Coronary artery (tissue), 2 donors: ENCODE results near the gene NUDT2.
A peak's percentile ranks its signal among the peaks of the same experiment; 100 is the strongest.

Experiments
- DNase-seq: peaks from one replicate; pipeline ENCODE4 v3.0.0-alpha.2; 2017; ENCODE audit warnings: low spot score
- H3K27ac ChIP-seq, 2 donors: fragments of 200-600 bp; sonication (generic); one replicate each; pipeline ENCODE4 v1.5.1; 2016 to 2019
- H3K4me3 ChIP-seq: fragments of 200-600 bp; sonication (generic); 2 replicates; pipeline ENCODE4 v1.5.1; 2016; ENCODE audit warnings: mild to moderate bottlenecking, moderate library complexity
- TF ChIP-seq, protein P1 (sequence below): fragments of 200-600 bp; sonication (generic); IDR thresholded peaks from one replicate; pipeline ENCODE4 v1.5.1; 2019; ENCODE audit warnings: antibody characterized with exemption

Gene NUDT2

DNA sequence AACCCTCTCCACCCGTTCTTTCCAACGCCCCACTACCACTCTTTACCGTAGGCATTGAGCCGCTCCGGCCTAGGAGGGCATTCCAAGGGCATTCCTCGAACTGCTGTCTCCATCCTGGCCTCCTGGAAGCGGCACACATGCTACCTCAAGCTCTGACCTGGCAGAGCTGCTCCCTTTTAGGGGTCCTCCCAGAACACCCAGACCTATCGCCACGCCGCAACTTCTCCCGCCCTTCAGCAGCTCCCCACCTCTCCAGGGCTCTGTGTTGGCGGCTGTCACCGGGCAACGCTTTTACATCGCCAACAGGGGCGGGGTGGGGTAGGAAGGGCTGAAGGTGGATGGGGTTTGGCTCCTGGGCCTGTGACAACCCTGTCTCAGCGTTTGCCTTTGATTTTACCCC lies 52.0 kb downstream of the NUDT2 start:
- H3K27ac ChIP-seq: no peak overlapping the region

DNA sequence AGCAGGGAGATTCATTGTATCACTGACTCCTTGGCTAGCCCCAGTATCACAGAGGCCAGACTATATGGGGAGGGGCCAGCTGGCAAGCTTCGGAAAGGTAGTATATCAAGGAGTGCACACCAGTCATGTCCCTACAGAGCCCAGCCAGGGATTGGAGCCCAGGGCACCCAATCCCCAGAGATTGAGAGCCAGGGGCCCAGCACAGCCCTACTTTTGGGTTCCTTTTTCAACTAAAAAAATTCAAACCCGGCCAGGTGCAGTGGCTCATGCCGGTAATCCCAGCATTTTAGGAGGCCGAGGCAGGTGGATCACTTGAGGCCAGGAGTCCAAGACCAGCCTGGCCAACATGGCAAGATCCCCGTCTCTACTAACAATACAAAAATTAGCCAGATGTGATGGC lies 52.7 kb downstream of the NUDT2 start:
- H3K4me3 ChIP-seq: no peak overlapping the region
- peak; percentile 54 for DNase-seq
- TF ChIP-seq, protein P1, sequence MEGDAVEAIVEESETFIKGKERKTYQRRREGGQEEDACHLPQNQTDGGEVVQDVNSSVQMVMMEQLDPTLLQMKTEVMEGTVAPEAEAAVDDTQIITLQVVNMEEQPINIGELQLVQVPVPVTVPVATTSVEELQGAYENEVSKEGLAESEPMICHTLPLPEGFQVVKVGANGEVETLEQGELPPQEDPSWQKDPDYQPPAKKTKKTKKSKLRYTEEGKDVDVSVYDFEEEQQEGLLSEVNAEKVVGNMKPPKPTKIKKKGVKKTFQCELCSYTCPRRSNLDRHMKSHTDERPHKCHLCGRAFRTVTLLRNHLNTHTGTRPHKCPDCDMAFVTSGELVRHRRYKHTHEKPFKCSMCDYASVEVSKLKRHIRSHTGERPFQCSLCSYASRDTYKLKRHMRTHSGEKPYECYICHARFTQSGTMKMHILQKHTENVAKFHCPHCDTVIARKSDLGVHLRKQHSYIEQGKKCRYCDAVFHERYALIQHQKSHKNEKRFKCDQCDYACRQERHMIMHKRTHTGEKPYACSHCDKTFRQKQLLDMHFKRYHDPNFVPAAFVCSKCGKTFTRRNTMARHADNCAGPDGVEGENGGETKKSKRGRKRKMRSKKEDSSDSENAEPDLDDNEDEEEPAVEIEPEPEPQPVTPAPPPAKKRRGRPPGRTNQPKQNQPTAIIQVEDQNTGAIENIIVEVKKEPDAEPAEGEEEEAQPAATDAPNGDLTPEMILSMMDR: no peak
- H3K27ac ChIP-seq: no peak overlapping the region

More for the DNA sequence above, 52.0 kb downstream of the NUDT2 start:
- TF ChIP-seq, protein P1: no peak
- peak overlapping the region; percentile 82 for H3K4me3 ChIP-seq
- DNase-seq: peak; percentile 69

DNA sequence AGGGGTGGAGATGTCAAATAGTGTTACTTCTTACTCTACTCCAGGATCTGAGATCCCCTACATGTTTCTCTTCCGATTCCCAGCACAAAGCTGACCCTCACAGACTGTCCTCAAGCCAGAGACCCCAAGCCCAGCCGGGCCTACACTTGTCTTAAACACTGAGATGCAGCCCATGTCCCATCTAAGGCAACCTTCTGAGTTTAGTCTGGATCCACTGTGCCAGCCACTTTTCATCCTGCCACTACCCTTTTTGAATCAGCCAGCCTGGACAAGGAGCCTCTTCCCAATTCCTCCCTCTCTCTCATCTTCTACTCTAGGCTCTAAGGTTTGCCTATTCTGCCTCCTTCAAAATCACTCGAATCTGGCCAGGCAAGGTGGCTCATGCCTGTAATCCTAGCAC lies 53.5 kb downstream of the NUDT2 start:
- no peak overlapping the region for H3K4me3 ChIP-seq
- TF ChIP-seq, protein P1: no peak
- DNase-seq: no peak
- no peak overlapping the region for H3K27ac ChIP-seq

DNA sequence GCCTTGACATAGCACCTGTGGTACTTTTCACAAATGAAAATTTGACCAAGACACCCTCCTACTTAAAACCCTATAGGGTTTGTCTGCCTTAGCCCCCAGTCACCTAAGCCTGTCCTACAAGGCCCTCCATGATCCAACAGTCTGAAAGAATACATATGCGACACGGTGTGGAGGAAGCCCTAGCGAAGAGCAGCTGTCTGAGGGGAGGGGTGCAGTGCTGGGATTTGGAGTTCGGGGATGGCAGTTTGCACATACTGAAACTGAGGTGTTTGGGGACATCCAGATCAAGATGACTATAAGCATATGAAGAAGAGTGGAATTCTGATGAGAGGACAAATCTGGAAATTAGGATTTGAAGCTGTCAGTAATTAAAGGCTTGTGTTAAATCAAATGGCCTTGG lies 54.5 kb downstream of the NUDT2 start:
- H3K27ac ChIP-seq: no peak overlapping the region
- no peak overlapping the region for H3K4me3 ChIP-seq
- peak; percentile 52 for DNase-seq
- TF ChIP-seq, protein P1: no peak

DNA sequence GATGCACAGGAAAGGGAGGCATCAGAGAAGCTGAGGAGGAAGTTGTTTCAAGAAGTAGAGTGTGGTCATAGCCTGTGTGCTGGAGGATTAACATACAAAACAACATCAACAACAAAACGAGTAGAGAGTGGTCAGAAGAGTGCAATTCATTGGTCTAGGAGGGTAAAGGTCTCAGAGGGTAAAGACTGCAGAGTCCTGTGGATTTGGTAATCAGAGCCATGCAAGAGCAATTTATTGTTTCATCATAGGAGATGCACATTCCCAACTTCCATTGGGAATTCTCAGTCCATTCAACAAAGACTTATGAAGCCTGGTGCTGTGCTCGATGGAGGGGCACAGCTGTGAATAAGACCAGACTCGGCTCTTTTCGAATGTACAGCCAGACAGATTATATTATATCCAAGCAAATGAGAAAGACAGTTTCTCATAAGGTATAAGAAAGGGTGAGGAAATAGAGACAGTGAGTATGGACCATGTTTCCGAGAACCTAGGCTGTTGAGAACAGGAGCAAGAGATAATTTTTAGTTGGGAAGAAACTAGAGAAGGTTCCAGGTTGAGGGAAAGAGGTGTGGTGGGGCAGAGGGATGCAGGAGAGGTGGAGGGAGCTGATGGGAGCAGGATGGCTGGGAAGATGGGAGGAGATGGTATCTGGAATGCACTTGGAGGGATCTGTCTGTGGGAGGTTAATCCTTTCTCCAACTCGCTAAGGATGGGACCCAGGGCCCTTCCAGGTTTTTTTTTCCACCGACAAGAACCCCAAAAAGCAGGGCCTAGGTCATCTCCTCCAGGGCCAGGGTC lies 55.2 kb downstream of the NUDT2 start:
- H3K4me3 ChIP-seq: no peak overlapping the region
- H3K27ac ChIP-seq: no peak overlapping the region
- DNase-seq: peak; percentile 46
- TF ChIP-seq, protein P1: no peak

DNA sequence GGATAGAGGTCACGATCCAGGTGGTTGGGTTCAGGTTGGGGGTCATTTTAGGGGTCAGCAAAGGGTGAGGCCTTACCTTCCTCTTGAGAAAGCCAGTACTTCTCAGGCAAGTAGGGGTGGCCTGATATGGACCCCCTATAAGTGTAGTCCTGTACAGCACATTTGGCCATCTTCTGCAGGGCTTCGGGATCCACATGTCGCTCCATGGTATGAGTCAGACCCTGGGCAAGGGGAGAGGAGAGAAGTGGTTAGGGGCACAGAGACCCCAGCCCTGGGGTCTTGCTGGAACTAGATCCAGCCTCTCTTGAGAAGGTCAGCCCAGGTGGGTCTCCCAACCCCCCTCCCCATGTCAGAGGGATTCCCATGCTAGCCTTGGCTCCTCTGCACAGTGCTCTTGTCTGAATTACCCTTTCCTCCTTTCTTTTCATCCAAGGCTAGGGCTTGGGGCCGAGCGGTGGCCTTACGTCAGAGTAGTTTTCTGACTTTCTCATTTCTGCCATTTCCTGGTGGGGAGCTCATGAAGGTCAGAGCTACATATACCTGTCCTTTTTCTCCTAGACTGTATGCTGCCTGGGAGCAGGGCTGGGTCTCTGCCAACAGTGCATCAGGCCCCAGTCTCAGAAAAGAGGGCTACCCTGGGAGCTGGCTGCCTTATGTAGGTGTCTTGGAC lies 56.3 kb downstream of the NUDT2 start:
- Histone ChIP-seq H3K4me3 (no peak overlapping the region), H3K27ac (no peak overlapping the region)
- peak; percentile 46 for DNase-seq
- TF ChIP-seq, protein P1: no peak

DNA sequence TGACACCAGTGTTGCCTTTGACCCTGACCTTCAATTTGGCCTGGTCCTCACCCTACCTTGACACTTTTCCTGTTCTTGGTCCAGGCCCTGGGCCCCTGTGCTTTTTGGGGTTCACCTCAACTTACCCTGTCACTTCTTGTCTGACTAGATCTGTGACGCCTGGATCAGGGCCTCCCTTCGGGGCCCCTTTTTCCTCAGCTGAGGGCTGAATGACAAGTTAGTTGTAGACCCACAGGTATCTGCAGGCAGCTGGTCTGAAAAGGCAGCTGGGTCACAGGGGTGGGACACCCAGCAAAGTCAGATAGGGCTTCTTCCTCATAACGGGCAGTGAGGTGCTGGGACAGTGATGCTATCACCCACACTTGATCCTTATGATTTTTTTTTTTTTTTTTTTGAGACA lies 57.3 kb downstream of the NUDT2 start:
- Histone ChIP-seq H3K27ac (no peak overlapping the region), H3K4me3 (no peak overlapping the region)
- TF ChIP-seq, protein P1: no peak
- peak; percentile 53 for DNase-seq
